ENCODE results near the gene TCEA2. TPM values are rescaled to one million over a fixed set of nuclear protein-coding genes. Genes with fewer than 3 reads are reported as not detected.
A peak's percentile ranks its signal among the peaks of the same experiment; 100 is the strongest.

Gene TCEA2
- total RNA-seq, 1 experiment from 2014 or later = 26.0 TPM

DNA sequence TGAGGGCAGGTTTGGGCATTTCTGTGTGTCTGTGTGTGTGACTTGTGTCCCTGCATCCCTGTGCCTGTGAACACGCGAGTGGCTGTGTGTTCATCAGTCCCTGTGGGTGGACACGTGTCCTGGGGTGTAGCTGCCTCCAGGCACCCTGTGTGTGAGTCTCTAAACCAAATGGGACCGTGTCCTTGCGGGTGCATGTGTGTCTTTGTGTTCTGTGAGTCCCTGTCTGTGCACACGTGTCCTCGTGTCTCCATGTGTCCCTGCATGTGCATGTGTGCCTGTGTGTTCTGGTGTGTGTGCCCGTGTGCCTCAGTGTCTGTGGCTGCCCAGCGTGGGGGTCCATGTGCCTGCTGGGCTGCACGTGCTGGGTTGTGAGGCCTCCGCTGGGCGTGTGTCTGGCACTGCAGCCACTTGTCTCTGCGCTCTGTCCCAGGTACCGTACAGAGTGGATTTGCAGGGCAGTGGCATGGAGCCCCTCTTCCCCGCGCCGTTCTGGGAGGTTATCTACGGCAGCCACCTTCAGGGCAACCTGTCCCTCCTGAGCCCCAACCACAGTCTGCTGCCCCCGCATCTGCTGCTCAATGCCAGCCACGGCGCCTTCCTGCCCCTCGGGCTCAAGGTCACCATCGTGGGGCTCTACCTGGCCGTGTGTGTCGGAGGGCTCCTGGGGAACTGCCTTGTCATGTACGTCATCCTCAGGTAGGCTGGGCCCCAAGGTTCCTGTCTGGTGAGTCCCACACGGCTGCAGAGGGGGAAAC, 29.4 kb downstream of the TCEA2 start:
- no peak for DNase-seq (ENCODE audit: low read depth)

DNA sequence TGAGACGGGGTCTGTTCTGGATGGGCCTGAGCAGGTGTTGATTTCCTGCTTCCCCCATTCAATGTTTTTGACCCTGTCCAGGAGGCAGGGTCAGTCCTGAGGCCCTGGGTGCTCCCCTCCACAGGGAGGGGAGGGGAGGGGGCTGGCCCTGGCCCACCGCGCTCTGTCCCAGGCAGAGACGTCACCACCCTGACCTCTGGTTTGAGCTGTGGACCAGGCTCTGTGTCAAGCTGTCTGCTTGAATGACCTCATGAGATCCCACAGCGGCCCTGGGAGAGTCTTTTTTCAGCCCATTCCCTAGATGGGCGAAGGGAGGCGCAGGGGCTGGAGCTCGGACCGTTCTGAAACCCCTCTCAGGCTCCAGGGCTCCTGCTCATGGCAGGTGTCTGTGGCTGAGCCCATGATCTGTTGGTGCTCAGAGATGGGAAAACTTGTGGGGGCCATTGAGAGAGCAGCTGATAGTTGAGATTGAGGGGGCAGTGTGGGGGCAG, 30.1 kb downstream of the TCEA2 start:
- DNase-seq (ENCODE audit: low read depth) = no peak

DNA sequence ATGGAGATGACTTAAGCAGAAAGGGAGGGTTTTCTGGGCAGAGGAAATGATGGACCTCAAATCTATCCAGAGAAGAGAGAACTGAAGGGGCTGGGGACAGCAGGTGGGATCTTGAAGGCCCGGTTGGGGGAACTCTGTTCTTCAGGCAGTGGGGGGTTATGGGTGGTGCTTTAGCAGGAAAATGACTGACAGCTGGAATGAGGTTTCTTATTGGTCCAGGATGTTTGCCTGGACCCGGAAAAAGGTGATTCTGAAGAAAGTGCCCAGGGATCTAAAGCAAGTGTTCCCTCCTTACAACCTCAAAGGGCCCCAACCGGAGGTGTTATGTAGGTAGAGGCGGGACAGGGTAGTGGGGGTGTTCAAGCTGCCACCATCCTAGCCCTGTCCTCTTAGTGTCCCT, 32.5 kb downstream of the TCEA2 start:
- no peak for DNase-seq (ENCODE audit: low read depth)

DNA sequence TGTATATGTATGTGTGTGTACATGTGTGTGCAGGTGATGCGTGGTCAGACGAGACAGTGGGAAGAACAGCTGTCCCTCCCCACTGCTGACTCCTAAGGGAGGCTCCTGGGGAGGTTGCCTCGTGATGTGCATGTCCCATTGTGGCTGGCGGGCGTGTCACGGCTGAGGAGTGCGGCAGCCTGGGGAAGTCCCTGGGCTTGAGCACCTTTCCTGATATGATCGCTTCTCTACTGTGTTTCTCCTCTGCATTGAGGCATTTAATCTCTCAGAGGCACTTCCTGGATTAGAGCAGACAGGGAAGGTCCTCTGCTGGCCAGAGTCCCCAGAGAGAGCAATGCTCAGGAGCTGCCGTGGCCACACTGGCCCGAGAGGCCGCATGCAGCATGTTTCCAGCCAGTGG, 32.9 kb downstream of the TCEA2 start:
- no peak for DNase-seq (ENCODE audit: low read depth)

DNA sequence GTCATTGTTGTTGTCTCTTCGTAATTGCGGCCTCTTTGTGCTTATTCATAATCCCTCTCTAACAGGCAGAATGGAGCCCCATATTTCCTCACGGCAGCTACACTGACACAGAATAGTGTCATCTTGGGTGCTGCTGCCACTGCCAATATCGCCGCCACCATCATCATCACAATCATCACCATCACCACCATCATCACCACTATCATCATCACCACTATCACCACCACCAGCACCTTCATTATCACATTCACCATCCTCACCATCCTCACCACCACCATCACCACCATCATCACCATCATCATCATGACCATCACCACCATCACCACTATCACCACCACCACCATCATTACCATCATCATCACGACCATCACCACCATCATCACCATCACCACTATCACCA, 33.5 kb downstream of the TCEA2 start:
- DNase-seq (ENCODE audit: low read depth) = no peak

DNA sequence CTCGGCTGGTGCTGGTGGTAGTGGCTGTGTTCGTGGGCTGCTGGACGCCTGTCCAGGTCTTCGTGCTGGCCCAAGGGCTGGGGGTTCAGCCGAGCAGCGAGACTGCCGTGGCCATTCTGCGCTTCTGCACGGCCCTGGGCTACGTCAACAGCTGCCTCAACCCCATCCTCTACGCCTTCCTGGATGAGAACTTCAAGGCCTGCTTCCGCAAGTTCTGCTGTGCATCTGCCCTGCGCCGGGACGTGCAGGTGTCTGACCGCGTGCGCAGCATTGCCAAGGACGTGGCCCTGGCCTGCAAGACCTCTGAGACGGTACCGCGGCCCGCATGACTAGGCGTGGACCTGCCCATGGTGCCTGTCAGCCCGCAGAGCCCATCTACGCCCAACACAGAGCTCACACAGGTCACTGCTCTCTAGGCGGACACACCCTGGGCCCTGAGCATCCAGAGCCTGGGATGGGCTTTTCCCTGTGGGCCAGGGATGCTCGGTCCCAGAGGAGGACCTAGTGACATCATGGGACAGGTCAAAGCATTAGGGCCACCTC, 35.5 kb downstream of the TCEA2 start:
- DNase-seq (ENCODE audit: low read depth) = no peak

DNA sequence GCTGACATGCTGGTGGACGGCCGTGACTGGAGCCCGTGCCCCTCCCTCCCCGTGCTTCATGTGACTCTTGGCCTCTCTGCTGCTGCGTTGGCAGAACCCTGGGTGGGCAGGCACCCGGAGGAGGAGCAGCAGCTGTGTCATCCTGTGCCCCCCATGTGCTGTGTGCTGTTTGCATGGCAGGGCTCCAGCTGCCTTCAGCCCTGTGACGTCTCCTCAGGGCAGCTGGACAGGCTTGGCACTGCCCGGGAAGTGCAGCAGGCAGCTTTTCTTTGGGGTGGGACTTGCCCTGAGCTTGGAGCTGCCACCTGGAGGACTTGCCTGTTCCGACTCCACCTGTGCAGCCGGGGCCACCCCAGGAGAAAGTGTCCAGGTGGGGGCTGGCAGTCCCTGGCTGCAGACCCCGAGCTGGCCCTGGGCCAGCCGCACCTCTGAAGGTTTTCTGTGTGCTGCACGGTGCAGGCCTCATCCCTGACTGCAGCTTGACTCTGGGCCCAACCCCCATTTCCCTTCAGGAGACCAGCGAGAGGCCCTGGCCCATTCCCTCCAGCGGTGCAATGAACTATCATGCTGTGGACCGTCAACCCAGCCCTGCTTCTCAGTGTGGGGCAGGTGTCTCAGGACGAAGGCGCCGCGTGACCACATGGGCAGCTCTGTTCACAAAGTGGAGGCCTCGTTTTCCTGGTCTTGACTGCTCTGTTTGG, 36.2 kb downstream of the TCEA2 start:
- DNase-seq (ENCODE audit: low read depth) = no peak

DNA sequence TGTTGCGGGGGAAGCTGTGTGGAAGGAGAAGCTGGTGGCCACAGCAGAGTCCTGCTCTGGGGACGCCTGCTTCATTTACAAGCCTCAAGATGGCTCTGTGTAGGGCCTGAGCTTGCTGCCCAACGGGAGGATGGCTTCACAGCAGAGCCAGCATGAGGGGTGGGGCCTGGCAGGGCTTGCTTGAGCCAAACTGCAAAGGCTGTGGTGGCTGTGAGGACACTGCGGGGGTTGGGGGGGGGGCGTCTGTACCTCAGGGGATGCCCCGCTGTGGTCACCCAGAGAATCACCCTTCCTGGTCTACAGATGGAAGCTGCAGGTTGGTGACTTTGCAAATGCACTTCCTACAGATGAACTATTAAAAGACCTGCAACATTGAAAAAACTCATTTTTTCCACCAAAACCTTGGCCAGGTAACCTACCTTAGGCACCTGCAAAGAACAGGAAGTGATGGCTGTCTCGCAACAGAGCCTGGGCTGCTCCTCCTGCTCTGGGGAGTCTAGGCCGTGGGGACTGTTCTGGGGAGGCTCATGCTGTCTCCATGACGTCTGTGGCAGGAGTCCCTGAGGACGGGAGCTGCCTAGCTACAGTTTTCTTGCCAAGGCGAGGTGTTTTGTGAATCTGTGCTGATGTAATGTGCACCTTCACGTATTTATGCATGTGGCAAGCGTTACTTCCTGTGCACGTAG, 37.0 kb downstream of the TCEA2 start:
- DNase-seq (ENCODE audit: low read depth) = no peak

DNA sequence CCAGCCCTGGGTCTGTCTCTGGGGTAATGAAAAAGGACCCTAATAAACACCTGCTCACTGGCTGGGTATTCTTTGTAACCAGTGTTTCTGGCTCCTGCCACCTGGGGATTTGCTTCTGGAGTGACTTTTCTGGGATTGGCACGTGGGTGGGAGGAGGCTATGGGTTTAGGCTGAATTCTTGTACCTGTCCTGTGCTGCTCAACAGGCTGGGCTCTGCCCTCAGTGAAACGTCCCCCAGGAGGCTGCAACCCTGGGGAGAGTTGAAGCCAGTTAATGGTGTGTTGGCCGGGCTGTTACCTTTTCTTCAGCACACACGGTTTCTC, 37.5 kb downstream of the TCEA2 start:
- no peak for DNase-seq (ENCODE audit: low read depth)

DNA sequence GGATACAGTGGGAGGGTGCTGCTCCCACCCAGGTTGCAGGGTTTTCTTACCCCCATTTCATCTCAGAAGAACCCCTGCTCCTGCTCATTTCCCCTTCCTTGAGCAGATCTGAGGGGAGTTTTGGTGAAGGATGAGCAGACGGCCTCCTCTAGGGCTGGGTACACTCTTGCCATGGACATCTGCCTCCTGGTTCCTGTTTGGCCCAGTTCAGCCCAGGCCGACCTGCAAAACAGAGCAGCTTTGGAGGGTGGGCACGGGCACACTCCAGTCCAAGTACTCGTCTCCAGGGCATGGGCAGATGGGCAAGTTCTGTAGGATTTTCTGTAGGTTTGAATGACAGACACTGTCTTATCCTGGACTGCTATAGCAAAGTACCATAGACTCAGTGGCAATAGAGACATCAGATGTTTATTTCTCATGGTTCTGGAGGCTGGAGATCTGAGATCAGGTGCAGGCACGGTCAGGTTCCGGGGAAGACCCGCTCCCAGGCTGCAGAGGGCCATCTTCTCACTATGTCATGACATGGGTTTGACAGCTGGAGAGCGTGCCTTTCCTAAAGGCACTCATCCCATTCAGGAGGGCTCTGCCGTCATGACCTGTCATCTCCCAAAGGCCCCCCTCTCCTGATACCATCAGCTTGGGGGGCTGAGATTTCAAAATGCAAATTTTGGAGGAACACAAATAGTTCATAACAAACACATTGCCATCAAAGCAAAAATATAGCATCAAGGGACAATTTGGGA, 38.1 kb downstream of the TCEA2 start:
- no peak for DNase-seq (ENCODE audit: low read depth)

DNA sequence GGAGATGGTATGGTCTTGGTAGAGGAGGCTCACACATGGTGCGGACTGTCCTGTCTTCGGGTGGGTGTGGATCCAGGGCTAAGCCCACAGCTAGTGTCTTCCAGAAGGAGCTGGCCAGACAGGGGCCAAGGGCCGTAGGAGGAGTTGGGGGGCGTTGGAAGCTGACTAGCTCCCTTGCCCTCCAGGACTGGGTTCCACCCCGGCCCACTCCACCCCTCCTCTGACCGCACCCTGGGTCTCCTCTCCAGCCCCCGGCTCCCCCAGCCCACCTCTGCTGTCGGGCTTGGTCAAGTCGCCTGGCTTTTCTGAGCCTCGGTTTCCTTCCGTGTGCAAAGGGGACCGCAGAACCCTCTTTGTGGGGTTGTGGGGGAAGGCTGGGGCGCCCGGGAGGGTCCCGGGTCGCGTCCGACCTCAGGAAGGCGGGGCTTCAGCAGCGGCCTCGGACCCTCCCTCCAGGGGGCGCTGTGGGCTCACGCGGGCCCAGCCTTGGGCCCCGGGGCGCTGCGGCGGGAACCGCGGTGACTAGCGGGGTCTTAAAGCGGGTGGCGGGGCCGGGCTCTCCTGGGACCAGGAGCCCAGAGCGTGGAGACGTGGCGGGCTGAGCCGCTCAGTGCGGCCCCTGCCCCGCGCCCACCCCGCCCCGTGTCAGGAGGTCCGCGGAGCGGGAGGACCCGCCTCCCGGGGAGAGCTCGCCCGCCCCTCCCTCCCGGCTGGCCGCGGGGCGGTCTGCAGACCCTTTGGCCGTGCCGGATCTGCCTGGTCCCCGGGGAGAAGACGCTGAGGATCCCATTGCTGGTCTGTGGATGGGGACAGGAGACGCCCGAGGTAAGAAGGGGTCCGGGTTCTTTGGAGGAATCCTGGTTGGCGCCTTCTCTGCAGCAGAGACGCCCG, 39.0 kb downstream of the TCEA2 start:
- peak; percentile 53 for DNase-seq (ENCODE audit: low read depth)

DNA sequence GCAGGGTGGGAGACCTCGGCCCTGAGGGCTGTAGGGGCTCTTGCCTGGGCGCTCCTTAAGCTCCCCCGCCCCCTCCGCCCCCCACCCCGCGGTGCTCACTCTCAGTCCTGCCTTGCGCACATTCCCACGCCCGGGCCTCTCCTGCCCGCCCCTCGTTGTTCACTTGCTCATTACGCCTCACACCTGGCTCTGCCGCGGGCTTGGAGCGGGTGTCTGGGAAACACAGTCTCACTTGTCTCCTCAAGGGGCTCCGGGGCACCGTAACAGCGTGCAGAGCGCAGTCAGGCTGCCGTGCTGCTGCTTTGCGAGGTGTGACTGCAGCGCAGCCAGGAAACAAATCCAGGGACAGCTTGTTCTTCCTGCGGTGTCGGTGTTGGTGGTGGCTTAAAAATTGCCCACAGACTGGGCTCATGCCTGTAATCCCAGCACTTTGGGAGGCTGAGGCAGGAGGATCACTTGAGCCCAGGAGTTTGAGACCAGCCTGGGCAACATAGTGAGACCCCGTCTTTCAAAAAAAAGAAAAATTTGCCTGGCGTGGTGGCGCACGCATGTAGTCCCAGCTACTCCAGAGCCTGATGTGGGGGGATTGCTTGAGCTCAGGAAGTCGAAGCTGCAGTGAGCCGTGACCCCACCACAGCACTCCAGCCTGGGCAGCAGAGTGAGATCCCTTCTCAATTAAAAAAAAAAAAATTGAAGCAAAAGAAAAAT, 39.8 kb downstream of the TCEA2 start:
- DNase-seq (ENCODE audit: low read depth) = no peak

DNA sequence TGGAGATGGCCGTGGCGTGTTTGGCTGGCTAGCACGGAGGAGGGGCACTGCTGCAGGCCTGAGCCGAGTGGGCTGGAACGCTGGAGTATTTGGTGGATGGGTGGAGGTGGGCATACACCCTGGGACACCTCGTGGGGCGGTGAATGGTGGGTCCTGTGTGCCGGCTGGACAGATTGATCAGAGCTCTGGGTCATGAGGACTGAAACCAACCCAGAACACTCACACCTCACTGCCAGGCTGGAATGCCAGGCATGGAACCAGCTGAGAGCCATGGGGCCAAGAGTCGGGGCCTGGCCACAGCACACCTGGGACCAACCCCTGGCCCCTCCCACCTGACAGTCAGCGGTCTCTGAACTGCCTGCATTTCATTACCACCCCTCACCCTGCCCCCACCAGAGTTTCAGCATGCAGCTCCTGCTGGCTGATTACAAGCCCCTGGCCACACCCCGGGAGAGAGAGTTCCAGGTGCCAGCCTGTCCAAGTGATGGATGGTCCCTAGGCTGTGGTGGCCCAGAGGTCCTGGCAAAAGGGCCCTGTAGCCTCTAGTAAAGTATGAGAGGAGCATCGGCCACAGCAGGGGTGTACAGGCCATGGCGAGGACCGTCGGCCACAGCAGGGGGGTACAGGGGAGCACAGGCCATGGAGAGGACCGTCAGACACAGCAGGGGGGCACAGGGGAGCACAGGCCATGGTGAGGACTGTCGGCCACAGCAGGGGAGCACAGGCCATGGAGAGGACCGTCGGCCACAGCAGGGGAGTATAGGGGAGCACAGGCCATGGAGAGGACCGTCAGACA, 41.1 kb downstream of the TCEA2 start:
- DNase-seq (ENCODE audit: low read depth) = peak; percentile 1

DNA sequence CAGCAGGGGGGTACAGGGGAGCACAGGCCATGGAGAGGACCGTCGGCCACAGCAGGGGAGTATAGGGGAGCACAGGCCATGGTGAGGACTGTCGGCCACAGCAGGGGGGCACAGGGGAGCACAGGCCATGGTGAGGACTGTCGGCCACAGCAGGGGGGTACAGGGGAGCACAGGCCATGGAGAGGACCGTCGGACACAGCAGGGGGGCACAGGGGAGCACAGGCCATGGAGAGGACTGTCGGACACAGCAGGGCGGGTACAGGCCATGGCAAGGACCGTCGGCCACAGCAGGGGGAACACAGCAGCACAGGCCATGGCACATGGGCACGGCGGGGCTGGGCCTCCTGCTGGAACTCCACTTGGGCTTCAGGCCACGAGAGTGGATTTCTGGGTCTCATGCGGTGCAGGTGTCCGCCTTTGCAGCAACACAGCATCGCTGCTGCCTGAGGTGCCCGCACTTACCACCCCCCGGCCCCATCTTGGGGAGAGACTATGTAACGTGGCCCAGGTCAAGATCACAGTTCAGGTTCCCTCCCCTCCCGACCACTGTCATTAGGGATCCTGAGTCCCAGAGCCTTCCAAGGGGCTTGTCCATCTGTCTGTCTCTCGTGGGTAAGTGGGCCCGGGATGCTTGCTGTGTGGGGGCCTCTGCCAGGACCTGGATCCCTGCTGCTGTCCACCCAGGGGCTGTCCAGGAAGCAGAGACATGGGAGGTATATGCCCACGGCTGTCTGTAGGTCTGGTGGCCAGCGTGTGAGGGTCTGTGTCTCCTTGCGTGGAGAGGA, 41.9 kb downstream of the TCEA2 start:
- DNase-seq (ENCODE audit: low read depth) = peak; percentile 1

DNA sequence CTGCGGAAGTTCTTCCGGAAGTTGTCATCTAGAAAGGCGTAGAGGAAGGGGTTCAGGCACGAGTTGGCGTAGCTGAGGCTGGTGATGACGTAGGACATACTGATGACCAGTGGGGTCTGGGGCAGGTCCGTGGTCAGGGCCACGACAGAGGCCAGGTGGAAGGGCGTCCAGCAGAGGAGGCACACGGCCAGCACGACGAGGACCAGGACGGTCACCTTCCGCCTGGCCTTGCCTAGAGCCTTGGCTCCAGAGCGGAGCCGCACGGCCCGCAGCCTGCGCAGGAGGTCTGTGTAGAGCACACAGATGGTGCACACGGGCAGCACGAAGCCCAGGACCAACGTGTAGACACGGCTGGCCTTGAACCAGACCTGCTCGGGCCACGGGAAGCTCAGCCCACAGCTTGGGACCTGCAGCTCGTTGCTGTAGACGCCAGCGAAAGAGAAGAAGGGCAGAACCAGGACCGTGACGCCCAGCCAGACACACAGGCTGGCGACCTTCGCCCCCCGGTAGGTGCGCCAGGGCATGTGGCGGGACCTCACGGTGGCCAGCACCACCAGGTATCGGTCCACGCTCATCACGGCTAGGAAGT, 42.9 kb downstream of the TCEA2 start:
- peak; percentile 3 for DNase-seq (ENCODE audit: low read depth)

DNA sequence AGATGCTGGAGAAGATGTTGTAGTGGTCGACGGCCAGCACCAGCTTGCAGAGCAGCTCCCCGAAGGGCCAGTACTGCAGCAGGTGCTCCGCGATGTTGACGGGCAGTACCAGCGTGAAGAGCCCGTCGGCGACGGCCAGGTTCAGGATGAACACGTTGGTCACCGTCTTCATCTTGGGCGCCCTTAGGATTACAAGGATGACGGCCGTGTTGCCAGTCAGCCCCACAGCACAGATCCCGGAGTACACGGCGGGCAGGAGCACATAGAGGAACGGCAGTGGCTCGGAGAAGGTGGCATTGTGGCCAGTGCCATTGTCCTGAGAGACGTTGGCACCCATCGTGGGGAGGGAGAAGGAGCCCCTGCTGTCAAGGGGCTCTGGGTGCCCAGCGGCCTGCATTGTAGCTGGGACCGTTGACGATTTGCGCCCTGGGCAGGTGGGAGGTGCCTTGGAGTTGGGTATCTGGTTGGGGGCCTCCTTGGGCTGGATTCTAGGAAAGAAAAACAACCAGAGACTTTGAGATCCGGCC, 43.5 kb downstream of the TCEA2 start:
- DNase-seq (ENCODE audit: low read depth) = no peak

DNA sequence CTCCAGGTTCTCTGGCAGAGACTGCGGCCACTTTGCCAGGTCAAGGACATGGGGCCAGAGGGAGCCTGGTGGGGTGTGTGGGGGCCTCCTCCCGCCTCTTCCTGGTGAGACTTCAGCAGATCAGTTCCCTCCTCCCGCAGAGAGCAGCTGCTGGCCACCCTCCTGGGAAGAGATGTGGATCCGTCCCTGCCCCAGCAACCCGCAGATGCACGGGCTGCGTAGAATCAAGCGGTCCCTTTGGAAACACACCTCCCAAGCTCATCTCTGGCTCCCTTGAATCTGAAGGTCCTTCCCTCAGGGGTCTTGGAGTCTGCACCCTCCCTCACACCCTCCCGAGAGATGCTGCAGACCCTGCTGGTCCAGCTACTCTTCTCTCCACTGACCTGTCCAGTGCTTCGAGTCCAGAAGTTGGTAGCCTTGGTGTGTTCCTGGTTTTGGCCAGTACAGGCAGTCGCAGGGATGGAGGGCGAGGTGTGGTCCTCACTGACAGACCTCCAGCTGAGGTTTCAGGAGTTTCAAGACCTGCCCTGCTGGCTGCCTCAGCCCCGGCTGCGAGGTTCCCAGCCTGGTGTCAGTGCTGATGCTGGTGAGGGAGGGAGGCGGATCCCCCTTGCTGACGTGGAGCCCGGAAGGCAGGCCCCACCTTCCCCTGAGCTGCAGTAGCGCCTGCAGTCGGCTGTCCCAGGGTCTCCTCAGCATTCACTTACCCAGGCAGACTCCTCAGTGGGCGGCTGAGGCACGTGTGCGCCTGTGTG, 44.2 kb downstream of the TCEA2 start, which contains the start of gene NPBWR2:
NPBWR2 (minus strand) TSS at position 585 of the 755 bp plus-strand sequence. CDS start 734 bp downstream, outside the sequence.
- DNase-seq (ENCODE audit: low read depth) = no peak

All from Daoy (cell line).